PC-9 (cell line): ENCODE measurements around the gene DNA2.

ENCODE experiments used
- CTCF ChIP-seq: fragments of 200-600 bp; sonication (generic); conservative IDR thresholded peaks from 2 replicates; pipeline ENCODE4 v1.6.1; 2017; ENCODE audit warnings: mixed run types, antibody characterized with exemption, mild to moderate bottlenecking, moderate library complexity
- EZH2 ChIP-seq: fragments of 200-600 bp; sonication (generic); IDR thresholded peaks from 2 replicates; pipeline ENCODE4 v1.8.0; 2017; ENCODE audit warnings: antibody characterized with exemption, low read depth

- TF ChIP-seq EZH2 (no peak), CTCF (no peak)
Measured at GRCh38 chr10:68435803-68436202, 36.0 kb downstream of the DNA2 start.
